GM19193 (cell line): ENCODE measurements around the gene DOCK4.

ENCODE experiments used
- POLR2A ChIP-seq: IDR thresholded peaks from 4 replicates; pipeline ENCODE4 v1.6.1; 2011; ENCODE audit not compliant: insufficient read depth, insufficient read length; ENCODE audit errors: extremely low read depth

Gene DOCK4

DNA sequence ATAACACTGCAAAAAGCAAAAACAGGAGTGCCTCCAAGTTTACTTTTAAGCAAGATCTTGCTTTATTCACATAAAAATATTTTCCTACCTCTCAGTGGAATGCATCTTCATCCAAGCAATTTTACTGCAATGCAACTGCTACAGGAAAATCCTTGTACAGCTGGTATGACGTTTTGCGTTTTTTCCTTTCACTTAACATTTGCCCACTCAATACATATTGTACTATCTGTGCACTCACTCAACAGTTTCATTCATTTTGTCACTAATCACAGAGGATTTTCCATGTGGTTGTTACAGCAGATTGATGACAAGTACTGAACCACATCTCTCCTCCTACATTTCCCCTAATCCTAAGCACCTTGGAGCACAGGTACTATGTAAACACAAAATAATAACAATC, 421.9 kb downstream of the DOCK4 start:
- no peak for TF ChIP-seq POLR2A

DNA sequence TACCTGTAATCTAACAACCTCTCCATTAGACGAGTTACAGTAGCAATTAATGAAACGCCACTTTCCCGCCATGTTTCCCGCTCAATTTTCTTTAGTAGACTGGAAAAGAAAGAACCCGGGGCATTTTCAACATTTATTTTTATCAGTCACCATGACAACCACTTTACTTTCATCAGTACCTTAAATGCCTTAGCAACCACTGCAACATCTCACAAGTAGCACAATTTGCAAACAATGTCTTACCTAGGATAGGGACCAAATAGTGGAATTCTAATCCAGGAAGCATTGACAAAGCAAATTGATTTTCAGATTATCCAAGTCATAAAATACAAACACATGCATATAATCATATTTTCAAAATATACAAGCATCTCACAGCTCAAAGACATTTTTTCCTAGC, 422.3 kb downstream of the DOCK4 start:
- TF ChIP-seq POLR2A = no peak

DNA sequence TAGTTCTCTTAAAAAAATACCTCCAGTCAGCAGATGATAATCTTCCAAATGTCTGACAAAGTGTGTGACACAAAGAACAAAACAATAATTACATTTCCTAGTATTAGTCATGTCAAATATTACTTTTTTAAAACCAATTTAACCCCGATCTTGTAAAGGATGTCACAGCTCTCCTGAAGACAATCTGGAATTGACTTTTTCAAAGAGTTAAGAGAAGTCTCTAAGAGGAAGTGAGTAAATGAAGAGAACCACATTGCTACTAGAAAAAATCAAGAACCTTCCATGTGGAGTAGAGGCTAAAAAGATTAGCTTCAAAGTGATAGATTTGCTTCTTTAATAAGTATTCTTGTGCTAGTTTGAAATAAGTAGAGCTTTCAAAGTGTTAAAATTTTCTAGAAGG, 425.7 kb downstream of the DOCK4 start:
- TF ChIP-seq POLR2A = no peak

DNA sequence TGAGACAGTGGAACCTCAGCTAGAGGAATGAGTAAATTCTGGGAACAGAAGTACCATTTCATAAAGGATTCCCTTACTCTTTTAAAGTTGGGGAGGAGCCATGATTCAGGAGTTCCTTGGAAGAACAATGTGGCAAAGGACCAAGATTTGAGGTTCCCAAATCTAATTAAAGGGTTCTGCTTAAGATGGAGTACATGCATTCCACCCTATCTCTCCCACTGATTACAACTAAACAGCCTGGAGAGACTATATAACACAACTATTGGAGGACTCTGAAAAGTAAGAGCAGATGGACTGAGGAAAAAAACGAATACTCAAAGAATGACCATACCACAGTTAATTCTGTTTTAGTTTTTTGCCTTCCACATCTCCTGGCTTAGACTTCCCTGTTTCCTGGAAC, 431.0 kb downstream of the DOCK4 start:
- TF ChIP-seq POLR2A = no peak

DNA sequence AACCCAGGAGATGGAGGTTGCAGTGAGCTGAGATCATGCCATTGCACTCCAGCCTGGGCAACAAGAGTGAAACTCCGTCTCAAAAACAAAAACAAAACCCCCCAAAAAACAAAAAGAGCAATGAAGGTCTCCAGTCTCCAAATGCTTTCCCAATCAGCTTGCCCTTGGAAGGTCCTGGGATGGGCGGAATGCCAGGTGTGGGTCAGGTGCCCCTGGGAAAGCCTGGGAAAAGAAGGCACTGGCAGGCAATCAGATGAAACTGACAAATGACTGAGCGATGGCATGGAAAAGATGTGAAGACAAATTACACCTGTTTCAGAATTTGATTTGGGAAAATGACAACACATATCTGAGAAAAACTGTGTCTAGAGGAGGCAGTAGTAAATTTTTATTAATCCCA, 433.5 kb downstream of the DOCK4 start:
- TF ChIP-seq POLR2A = no peak

DNA sequence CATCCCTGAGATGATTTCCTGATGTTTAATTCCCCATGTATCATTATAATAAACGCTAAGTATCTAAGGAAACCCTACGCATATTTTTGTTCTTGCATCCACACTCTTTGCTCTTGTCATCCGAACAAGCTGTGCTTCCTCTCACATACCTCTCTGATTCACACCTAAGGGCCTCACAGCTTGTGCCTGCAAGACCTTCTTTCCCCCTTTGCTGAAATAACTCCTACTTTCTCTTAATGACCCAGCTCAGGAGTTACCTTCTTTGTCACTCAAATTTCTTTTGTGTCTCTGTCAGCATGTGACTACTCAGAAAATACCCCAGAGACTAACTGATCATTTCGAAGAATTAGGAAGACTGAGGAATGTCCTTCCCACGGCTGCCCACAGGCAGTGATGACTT, 434.6 kb downstream of the DOCK4 start:
- TF ChIP-seq POLR2A = no peak

DNA sequence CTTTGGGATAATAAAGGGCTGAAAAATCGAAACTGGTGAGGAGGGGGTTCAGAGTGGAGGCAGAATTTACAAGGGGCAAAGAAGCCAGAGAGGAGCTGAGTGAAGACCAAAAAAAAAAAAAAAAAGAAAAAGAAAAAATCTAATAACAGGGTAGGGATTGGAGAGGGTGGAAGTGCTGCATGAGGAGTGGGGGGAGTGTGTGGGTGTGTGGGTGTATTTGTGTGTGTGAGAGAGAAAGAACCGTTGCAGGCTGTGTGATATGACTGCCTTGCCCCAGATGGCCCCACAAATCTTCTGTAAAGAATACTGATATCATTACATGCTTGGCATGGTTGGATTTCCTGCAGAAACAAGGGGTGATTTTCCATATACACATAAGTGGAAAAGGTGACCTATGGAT, 436.1 kb downstream of the DOCK4 start:
- no peak for TF ChIP-seq POLR2A

DNA sequence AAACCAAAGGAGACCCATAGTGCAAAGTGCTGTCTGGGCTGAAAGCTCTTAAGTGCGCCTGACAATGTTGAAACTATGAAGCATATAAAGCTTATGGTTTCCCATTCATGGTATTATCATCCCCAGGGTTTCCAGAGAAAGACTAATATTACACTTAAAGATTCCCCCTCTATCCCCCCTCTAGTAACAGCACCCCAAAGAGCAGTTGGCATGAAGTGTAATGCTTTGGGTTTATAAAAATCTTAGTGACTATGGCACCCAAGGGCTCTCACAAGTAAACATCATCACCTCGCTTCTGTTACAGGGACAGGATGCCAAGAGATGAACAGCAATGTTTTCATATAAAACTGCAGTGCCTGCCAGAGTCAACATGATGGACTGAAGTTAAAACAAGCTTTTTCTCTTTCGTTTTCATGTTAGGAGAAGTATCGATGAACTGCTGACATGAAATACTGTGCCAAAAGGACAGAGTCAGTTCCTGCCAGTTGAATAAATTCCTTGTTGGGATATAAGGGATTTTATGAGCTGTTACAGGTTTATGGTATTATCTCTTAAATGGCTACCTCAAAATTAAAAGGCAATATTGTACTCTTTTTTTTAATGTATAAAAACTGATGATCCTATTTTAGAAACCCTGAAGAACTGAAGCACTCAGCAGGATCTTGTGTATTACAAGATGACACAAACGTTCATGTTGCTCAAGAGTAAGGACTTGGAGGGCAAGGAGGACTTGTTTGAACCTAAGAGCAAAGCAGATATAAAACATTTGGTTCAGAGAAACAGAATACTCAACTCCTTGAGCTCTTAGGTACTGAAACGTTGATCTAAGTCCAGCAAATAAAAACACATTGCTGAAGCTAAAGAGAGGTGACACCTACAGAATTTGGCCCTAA, 440.2 kb downstream of the DOCK4 start:
- TF ChIP-seq POLR2A = no peak

DNA sequence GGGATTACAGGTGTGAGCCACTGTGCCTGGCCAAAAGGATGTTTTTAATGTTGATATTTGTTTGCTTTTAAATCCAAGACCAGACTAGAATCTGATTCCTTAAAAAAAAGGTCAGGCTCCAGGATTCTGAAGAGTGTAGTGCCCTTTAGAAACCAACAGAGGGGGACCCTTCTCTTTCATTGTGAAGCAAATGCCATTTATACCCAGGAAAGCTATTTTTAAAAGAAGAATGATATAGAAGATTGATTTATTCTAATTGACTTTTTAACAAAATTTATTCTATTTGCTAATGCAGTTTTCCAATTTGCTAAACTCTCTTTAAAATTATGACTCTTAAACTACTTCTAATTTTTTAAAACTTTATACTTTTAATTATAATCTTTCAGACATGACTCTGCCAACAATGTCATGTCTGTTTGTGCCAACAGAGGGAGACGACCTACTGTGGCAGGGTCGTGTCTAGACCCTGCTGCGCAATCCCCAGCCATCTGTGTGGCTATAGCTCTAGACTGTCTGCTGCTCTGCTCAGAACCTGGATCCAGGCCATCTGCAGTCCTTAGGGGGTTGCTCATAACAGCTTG, 442.9 kb downstream of the DOCK4 start:
- no peak for TF ChIP-seq POLR2A

DNA sequence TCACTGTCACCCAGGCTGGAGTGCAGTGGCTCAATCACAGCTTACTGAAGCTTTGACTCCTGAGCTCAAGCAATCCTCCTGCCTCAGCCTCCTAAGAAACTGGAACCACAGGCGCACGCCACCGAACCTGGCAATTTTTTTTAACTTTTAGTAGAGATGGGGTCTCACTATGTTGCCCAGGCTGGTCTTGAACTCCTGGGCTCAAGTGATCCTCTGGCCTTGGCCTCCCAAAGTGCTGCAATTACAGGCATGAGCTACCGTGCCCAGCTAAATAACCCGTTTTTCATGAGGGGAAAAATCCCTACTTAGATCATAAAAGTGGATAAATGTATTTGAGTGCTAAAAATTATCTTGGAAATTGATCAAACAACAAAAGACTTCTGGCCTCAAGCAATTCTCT, 443.4 kb downstream of the DOCK4 start:
- no peak for TF ChIP-seq POLR2A

DNA sequence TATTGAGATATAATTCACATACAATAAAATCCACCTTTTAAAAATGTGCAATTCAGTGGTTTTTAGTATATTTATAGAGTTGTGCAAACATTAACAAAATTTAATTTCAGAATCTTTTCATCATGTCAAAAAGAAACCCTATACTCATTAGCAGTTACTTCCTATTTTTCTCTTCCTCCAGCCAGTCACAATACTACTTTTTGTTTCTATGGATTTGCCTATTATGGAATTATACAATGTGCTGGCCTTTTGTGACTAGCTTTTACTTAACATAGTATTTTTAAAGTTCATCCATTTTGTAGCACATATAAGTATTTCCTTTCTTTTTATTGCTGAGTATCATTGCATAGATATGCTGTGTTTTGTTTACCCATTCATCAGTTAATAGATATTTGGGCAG, 444.0 kb downstream of the DOCK4 start:
- no peak for TF ChIP-seq POLR2A

DNA sequence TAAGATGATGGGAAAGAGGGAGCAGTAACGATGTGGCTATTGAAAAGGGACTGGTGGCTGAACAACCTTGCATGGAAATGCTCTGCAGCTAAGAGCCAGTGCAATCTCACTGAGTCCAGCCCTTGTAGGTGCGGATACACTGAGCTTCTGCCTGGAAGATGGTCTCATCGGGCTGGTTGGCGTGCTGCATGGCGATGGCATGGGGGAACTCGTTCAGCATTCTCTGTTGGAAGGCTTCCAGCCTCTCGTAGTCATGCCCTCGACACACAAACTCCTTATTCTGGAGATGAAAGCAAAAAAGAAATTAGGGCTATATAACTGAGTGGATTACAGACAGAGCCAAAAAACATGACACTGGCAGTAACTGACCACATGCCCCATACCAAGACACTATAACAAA, 446.2 kb downstream of the DOCK4 start:
- TF ChIP-seq POLR2A = no peak

DNA sequence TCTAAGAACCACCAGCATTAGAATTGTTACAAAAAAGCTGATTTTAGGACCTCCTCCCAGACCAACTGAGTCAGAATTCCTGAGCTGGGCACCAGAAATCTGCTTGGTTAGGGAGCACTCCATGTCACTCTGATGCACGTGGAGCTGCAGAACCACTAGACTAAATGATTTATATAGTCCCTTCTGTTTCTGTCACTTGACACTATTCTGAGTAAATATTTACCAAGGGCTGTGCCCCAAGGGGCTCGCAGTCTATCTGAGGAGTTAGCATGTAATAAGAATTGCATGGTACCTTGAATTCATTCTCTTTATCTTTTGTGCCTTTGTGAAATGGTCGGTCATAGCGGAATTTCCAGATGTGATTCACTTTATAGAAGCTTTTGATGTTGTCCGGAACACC, 447.9 kb downstream of the DOCK4 start:
- TF ChIP-seq POLR2A = no peak

DNA sequence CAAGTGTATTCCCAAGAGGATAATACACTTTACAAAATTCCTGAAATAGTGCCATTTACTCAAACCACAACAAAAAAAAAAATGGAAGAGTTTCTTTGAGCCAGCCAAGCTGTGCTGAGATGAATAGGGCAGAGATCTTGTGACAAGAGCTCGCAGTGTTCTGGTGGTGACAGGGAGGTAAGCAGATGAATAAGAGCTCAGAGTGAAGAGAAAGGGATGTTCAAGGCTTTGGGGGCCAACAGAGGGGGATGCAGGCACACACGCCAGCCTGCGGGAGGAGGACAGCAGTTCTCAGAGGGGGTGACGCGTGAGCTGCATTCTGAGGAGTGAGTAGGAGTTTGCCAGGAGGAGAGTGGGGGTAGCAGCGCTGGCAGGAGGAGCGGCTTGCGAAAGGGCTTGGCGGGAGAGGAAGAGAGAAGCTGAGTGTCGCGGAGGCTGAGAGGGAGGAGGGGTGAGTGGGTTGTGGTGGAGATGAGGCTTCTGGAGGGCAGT, 449.5 kb downstream of the DOCK4 start:
- no peak for TF ChIP-seq POLR2A

DNA sequence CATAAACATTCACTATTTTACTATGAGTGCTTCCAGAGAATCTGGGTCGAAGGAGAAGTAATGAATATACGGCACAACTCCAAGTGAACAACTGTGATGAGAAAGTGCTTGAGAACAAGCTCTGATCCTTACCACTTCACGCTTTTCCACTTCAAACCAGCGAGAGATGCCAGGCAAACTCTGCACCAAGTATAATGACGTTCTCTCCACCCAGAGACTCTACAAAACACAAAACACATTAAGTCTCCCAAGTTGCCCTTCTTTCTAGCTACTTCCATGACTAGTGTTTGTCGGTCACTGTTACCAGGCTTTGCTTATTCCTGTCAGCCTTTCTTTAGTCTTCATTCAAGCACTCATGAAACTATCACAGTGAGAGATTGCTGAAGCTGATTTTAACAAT, 450.8 kb downstream of the DOCK4 start:
- no peak for TF ChIP-seq POLR2A

DNA sequence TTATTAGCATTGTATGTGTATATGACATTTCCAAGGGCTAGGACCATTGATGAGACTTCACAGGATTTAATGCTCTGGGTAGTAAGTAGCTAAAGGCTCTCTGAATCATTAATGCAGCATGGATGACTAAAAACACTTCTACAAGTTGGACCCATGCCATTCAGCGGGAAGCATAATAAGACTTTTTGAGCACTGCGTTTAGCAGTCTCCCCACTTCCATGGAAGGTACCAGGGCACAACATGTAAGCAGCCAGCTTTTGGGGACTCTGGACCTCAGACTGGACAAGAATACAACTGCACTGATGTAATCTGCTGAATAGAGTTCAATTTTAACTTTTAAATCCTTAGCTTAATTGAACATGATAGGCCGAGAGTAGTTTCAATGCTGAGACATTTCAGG, 452.2 kb downstream of the DOCK4 start:
- TF ChIP-seq POLR2A = no peak

DNA sequence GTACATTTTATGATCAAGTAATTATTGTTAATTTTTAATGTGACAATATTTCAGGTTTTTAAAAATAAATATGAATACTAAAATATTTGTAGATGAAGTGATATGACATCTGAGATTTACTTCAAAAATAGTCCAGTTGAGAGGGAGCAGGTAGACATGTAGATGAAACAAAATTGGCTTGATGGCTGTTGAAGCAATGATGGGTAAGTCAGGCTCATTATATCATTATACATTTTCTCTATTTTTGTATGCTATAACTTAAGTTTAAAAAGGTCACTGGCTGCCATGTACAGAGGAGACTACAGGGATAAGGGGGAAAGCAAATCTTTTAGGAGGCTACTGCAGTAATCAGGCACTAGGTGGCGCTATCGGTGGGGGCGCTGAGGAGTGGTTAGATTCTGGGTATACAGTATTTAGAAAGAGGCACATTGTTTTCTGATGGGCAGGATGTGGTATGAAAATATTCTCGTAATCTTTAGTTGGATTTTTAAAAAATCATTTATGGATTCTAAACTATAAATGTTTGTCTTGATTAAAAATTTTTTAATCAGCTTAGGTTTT, 454.1 kb downstream of the DOCK4 start:
- no peak for TF ChIP-seq POLR2A

DNA sequence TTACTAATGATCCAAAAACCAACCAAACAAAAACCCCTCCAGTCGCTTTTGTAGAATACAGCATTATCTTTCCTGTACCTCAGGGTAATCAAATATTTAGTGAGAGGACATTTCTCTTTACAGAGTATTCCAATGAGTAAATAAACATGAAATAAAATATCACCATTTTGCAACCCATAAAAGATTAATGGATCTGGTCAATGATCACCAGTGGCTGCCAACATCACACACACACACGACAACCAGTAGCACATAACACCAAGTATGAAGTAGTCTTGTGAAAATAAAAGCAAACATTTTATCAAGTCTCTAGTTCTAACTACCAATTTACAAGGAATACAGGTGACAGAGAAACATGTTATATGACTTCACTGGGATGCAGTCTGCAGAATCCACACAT, 455.3 kb downstream of the DOCK4 start:
- no peak for TF ChIP-seq POLR2A
